Panc1 (cell line): ENCODE results near the gene CBX2. TPM values are rescaled to one million over a fixed set of nuclear protein-coding genes. Genes with fewer than 3 reads are reported as not detected.
A peak's percentile ranks its signal among the peaks of the same experiment; 100 is the strongest.

Experiments used
- ATAC-seq: fragments of 200-7000 bp; cut with Tn5 transposase; 2 replicates; pipeline ENCODE4 v1.9.1; 2020; ENCODE audit warnings: mild to moderate bottlenecking, moderate library complexity
- BruUV-seq: library from RNA; stranded (reverse); fragments of 400-500 nt; replicated peaks from 2 replicates; lab custom pipeline; 2021; lab: Mats Ljungman, UMichigan
- CTCF ChIA-PET: fragments of 300-600 bp; sonication (Branson Sonifier 250); formaldehyde crosslinking; loops from one replicate; lab custom pipeline; 2022; ENCODE audit warnings: antibody characterized with exemption; lab: Charles Lee
- POLR2A ChIA-PET: fragments of 300-600 bp; sonication (Branson Sonifier 250); formaldehyde crosslinking; loops from one replicate; lab custom pipeline; 2022; ENCODE audit warnings: antibody characterized with exemption; lab: Charles Lee
- DNase-seq: peaks from one replicate; pipeline ENCODE4 v3.0.0-alpha.2; 2010; ENCODE audit warnings: low read depth, low spot score
- H3K27ac ChIP-seq: 2 replicates; pipeline ENCODE4 v1.5.1; 2011; ENCODE audit warnings: mild to moderate bottlenecking, low read length, inconsistent platforms
- H3K27me3 ChIP-seq: fragments of 200-500 bp; sonication (Bioruptor generic); 2 replicates; pipeline ENCODE4 v1.6.0; 2014; ENCODE audit warnings: low read length, inconsistent platforms; ENCODE audit not compliant: control insufficient read depth, insufficient read depth
- H3K36me3 ChIP-seq: fragments of 200-500 bp; sonication (Bioruptor generic); 2 replicates; pipeline ENCODE4 v1.5.1; 2014; ENCODE audit warnings: inconsistent platforms, mild to moderate bottlenecking, low read length, moderate library complexity; ENCODE audit not compliant: control insufficient read depth, insufficient read depth
- H3K4me1 ChIP-seq: 2 replicates; pipeline ENCODE4 v1.5.1; 2011; ENCODE audit warnings: inconsistent platforms, mild to moderate bottlenecking, low read length, moderate library complexity; ENCODE audit not compliant: control insufficient read depth, insufficient read depth
- H3K4me3 ChIP-seq, 2 experiments: 2 replicates each; pipeline ENCODE4 v1.5.1; 2011 to 2012; ENCODE audit warnings: low read depth in 2 of 2, low read length in 2 of 2, mild to moderate bottlenecking in 2 of 2, inconsistent platforms in 1 of 2, moderate library complexity in 1 of 2
- H3K9me3 ChIP-seq: fragments of 200-500 bp; sonication (Bioruptor generic); 2 replicates; pipeline ENCODE4 v1.5.1; 2014; ENCODE audit warnings: low read depth, mild to moderate bottlenecking, inconsistent platforms, low read length, moderate library complexity; ENCODE audit not compliant: control insufficient read depth, insufficient read depth
- POLR2AphosphoS5 ChIP-seq: IDR thresholded peaks from 2 replicates; pipeline ENCODE4 v1.6.1; 2012; ENCODE audit warnings: mild to moderate bottlenecking, low read depth, low read length, moderate library complexity
- SIN3A ChIP-seq: IDR thresholded peaks from 2 replicates; pipeline ENCODE4 v1.6.1; 2012; ENCODE audit warnings: low read depth, mild to moderate bottlenecking, low read length, moderate library complexity, borderline replicate concordance; ENCODE audit not compliant: insufficient read depth
- TCF7L2 ChIP-seq: IDR thresholded peaks from 2 replicates; pipeline ENCODE4 v1.6.1; 2011; ENCODE audit warnings: mild to moderate bottlenecking, low read depth, low read length, inconsistent platforms
- in situ Hi-C: cut with HindIII; loops from 2 replicates; pipeline ENCODE4 v1.10.0; 2016; ENCODE audit warnings: low sequenced_read_pairs, low pct_unique_long_range_greater_than_20kb
- intact Hi-C: fragments of 100-400 bp; cut with micrococcal nuclease; formaldehyde crosslinking; loops from one replicate; pipeline ENCODE4 v1.10.0; 2022; ENCODE audit not compliant: unreplicated experiment
- total RNA-seq: library from RNA; stranded (reverse); gene quantifications from one replicate; pipeline ENCODE4 v1.2.1, GENCODE V29; 2021; ENCODE audit not compliant: unreplicated experiment
- TF ChIP-seq, protein P1 (sequence below), 2 experiments: IDR thresholded peaks; 2 replicates each; pipeline ENCODE4 v1.6.1; 2011 to 2012; ENCODE audit warnings: low read depth in 2 of 2, control low read depth in 1 of 2, low read length in 1 of 2, mild to moderate bottlenecking in 1 of 2, moderate library complexity in 1 of 2; ENCODE audit not compliant: insufficient read depth in 1 of 2
- TF ChIP-seq, protein P2 (sequence below): fragments of 450-650 bp; IDR thresholded peaks from 2 replicates; pipeline ENCODE4 v1.5.1; 2017; ENCODE audit warnings: mild to moderate bottlenecking

The CBX2 gene
- total RNA-seq, 1 experiment from 2014 or later, result 9.0 TPM

DNA sequence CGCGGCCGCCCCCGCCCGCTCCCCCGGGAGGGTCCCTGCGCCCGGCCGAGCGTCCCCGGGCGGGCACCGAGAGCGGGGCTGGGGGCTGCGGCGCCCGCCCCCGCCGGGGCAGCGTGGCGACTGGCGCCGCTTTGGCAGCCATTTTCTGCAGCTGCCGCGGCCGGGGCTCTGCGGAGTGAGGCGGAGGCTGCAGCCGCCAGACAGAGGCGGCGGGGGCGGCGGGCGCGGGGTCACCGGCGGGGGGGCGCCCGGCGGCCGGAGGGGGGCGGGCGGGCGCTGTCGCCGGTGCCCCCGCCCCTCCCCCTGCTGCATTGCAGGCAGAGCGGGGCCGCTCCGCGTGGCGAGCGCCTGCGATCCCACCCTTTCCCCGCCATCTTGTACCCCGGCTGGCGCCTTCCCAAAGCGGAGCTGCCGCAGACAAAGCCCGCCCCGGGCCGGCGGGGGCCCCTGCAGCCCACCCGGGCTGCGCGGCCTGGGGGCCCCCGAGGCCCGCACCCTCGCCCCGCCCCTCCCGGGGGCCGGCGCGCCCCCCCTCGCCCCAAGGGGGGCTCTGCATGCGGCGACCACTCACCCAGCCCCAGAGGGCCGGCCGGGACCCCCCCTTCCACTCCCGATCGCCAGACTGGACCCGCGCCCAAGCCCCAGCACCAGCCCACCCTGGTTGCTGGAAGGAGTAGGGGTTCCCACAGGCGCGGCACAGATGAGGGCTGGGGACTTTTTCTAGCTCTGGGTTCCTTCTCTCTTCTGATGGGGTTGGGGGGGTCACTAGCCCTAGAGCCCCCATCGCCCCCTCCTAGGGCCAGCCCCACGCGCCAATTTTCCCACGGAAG is 35.6 kb downstream of the CBX2 start:
- DNase-seq, result no peak
- no peak for ATAC-seq
- Histone ChIP-seq H3K9me3 (no peaks in the 10 kb centered on the region), H3K4me1 (peaks cover 28% of the 10 kb centered on the region), H3K36me3 (no peaks in the 10 kb centered on the region), H3K27me3 (no peaks in the 10 kb centered on the region), H3K27ac (peak overlapping the region; percentile 59; the same call in 1 of the 2 replicates), H3K4me3 (peak overlapping the region; percentile 43 to 46; a peak in 3 of 4 replicates)
- in situ Hi-C loops (no loop called here), intact Hi-C loops (no loop called here)
- ChIA-PET POLR2A (interaction anchor here (0.5 kb wide), 1 partner anchor 67 kb away, joined by 5 read pairs; no protein-coding TSS in a partner anchor), CTCF (interaction anchor here (2.1 to 3.3 kb wide), 2 partner anchors 19 to 22 kb away, joined by 6 to 21 read pairs; no protein-coding TSS in a partner anchor)
- TF ChIP-seq, protein P1, sequence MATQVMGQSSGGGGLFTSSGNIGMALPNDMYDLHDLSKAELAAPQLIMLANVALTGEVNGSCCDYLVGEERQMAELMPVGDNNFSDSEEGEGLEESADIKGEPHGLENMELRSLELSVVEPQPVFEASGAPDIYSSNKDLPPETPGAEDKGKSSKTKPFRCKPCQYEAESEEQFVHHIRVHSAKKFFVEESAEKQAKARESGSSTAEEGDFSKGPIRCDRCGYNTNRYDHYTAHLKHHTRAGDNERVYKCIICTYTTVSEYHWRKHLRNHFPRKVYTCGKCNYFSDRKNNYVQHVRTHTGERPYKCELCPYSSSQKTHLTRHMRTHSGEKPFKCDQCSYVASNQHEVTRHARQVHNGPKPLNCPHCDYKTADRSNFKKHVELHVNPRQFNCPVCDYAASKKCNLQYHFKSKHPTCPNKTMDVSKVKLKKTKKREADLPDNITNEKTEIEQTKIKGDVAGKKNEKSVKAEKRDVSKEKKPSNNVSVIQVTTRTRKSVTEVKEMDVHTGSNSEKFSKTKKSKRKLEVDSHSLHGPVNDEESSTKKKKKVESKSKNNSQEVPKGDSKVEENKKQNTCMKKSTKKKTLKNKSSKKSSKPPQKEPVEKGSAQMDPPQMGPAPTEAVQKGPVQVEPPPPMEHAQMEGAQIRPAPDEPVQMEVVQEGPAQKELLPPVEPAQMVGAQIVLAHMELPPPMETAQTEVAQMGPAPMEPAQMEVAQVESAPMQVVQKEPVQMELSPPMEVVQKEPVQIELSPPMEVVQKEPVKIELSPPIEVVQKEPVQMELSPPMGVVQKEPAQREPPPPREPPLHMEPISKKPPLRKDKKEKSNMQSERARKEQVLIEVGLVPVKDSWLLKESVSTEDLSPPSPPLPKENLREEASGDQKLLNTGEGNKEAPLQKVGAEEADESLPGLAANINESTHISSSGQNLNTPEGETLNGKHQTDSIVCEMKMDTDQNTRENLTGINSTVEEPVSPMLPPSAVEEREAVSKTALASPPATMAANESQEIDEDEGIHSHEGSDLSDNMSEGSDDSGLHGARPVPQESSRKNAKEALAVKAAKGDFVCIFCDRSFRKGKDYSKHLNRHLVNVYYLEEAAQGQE (IDR thresholded peaks at IDR 0.05; ENCODE audit: insufficient read depth in 1 of 2, low read depth in 2 of 2, low read length in 1 of 2), result no peak
- no peak for TF ChIP-seq POLR2AphosphoS5
- TF ChIP-seq TCF7L2, result no peak
- TF ChIP-seq, protein P2, sequence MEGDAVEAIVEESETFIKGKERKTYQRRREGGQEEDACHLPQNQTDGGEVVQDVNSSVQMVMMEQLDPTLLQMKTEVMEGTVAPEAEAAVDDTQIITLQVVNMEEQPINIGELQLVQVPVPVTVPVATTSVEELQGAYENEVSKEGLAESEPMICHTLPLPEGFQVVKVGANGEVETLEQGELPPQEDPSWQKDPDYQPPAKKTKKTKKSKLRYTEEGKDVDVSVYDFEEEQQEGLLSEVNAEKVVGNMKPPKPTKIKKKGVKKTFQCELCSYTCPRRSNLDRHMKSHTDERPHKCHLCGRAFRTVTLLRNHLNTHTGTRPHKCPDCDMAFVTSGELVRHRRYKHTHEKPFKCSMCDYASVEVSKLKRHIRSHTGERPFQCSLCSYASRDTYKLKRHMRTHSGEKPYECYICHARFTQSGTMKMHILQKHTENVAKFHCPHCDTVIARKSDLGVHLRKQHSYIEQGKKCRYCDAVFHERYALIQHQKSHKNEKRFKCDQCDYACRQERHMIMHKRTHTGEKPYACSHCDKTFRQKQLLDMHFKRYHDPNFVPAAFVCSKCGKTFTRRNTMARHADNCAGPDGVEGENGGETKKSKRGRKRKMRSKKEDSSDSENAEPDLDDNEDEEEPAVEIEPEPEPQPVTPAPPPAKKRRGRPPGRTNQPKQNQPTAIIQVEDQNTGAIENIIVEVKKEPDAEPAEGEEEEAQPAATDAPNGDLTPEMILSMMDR, result no peak
- no peak for TF ChIP-seq SIN3A
- BruUV-seq, result no TSS peak

DNA sequence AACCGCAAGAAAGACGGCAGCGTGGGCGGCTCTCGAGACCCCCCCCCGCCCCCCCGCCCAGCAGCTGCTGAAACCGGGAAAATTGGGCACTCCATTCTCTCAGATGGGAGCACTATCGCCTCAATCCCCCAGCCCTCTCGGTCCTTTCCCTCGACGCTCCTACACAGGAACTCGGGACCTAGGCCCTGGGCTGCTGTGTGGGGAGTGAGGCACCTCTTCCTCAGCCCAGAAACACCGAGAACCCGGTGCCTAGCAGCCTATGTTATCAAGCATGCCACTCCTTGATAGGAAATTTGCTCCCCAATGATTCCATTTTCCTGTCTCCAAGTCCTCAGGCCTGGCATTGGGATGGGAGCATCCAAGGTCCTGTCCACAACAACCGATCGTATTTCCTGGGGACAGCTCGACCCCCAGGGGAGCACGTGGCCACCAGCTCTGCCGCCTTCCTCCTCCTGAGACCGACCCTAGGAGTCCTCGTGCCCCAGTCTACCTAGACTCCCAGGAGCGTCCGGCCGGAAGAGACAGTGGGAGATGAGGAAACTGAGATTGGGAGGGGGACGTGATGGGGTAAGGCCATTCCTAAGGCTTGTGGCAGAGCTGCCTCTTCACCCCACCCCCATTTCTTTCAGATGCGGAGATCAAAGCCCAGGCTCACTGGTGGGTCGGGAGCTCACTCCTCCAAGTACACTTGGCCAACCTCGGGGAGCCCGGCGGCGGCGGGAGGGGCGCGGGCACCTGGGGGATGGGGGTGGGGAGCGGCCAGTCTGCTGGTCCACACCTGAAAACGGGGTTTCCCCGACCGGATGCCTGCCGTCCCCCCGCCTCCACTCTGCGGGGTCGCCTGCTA is 36.4 kb downstream of the CBX2 start:
- H3K4me1 ChIP-seq, result peaks cover 19% of the 10 kb centered on the region
- BruUV-seq, result no TSS peak
- TF ChIP-seq SIN3A (no peak), POLR2AphosphoS5 (no peak), TCF7L2 (no peak)
- TF ChIP-seq, protein P1 (IDR thresholded peaks at IDR 0.05; ENCODE audit: insufficient read depth in 1 of 2, low read depth in 2 of 2, low read length in 1 of 2), result no peak
- TF ChIP-seq, protein P2, result no peak
- in situ Hi-C loops, result no loop called here
- CTCF ChIA-PET, result interaction anchor here (0.7 kb wide), 1 partner anchor 59 kb away, joined by 3 read pairs; no protein-coding TSS in a partner anchor
- no peaks in the 10 kb centered on the region for H3K27me3 ChIP-seq
- POLR2A ChIA-PET, result interaction anchor here (0.5 kb wide), 1 partner anchor 68 kb away, joined by 5 read pairs; no protein-coding TSS in a partner anchor
- H3K4me3 ChIP-seq, result no peak overlapping the region
- H3K36me3 ChIP-seq, result no peaks in the 10 kb centered on the region
- H3K9me3 ChIP-seq, result no peaks in the 10 kb centered on the region
- peak overlapping the region; percentile 65 for H3K27ac ChIP-seq
- intact Hi-C loops, result no loop called here
- DNase-seq, result no peak
- no peak for ATAC-seq
